Measurements from ENCODE around the gene ZNF749.

ZNF749 gene

DNA sequence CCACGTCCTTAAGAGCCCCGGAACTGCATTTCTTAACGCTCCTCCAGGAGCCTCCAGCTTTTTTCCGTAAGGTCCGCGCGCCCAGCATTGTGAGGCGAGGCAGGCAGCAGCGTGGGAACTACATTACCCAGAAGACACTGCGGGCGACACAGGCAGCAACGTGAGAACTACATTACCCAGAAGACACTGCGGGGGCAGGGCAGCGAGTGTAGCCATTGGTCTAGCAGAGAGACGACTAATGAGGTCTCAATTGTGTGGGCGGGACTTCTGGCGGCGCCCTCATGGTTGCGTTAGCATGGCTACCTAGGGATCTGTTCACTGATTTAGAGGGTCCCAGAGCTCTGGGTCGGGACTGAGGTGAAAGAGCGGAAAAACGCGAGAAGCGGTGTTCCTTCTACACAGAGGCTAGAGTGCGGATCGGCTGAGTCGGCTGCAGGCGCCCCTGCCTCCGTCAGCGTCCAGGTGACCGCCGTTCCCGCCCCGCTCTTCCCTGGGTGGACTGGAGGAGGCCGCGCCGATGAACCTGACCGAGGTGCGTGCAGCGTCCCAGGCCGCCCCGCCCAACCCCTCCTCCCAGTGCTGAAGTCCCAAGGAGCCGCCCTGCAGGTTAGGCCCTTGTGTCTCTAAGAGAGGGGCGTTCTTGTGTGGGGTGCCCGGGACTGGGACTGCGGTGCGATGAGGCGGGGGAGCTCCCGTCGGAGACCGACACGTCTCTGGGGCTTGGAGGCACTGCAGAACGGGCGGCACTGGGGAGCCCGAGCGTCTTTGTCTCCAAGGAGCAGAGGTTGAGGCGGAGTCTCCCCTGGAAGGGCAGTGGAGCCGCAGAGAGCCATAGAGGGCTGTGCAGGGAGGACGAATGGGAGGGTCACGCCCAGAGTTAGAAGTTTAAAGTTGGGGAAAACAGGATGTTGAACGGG is at the start of gene ZNF749:
ZNF749 (plus strand) TSS at position 264 of the 917 bp plus-strand sequence; CDS start at position 518, 254 bp downstream.
- peaks cover 22% of the 10 kb centered on the region for H3K9me3 Mint-ChIP-seq (ENCODE audit: low read depth)
- peak within 1 kb of the TSS; percentile 98 for H3K4me3 Mint-ChIP-seq
- H3K27ac Mint-ChIP-seq = peak within 1 kb of the TSS; percentile 98
- peaks cover 35% of the 10 kb centered on the region for H3K4me1 Mint-ChIP-seq (ENCODE audit: low read depth)
- H3K27me3 Mint-ChIP-seq = no peaks in the 10 kb centered on the region
- peaks cover 33% of the 10 kb centered on the region for H3K36me3 Mint-ChIP-seq

GRCh38 chr19:57389194-57389729 is 45.9 kb upstream of the ZNF749 start:
- peaks cover 38% of the 10 kb centered on the region for H3K36me3 Mint-ChIP-seq
- H3K4me1 Mint-ChIP-seq (ENCODE audit: low read depth) = peaks cover 32% of the 10 kb centered on the region
- peak overlapping the region; percentile 97 for H3K4me3 Mint-ChIP-seq
- H3K27me3 Mint-ChIP-seq = no peaks in the 10 kb centered on the region
- H3K27ac Mint-ChIP-seq = peak overlapping the region; percentile 88
- peaks cover 22% of the 10 kb centered on the region for H3K9me3 Mint-ChIP-seq (ENCODE audit: low read depth)

- no peaks in the 10 kb centered on the region for H3K27me3 Mint-ChIP-seq
- peak within 1 kb of the TSS; percentile 88 for H3K27ac Mint-ChIP-seq
- H3K36me3 Mint-ChIP-seq = peaks cover 44% of the 10 kb centered on the region
- H3K4me1 Mint-ChIP-seq (ENCODE audit: low read depth) = peaks cover 32% of the 10 kb centered on the region
- peak within 1 kb of the TSS; percentile 97 for H3K4me3 Mint-ChIP-seq
- peaks cover 28% of the 10 kb centered on the region for H3K9me3 Mint-ChIP-seq (ENCODE audit: low read depth)
Observed at GRCh38 chr19:57389730-57390598, 45.2 kb upstream of the ZNF749 start, which contains the start of gene ZNF548. Gene ZNF548, plus strand, starts transcription at chr19:57389854. Its CDS starts 246 bp downstream, at chr19:57390100.

DNA sequence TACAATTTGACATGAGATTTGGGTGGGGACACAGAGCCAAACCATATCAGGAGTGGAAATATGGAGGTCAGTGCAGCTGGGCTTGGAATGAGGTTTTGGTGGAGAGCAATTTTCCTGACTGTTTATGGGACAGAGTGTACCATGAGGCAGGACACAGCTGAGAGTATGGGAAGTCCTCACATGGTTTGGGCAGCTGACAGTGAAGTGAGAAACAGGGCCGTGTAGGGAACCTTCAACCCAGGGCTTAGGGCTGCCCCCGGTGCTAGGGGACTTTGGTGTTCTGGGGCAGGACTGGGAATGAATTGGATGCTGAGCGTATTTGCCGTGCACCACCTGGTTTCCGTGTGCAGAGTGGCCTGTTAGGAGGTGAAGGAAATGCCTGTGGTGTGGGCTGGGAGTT is 39.4 kb upstream of the ZNF749 start:
- H3K36me3 Mint-ChIP-seq = peaks cover 83% of the 10 kb centered on the region
- peaks cover 51% of the 10 kb centered on the region for H3K9me3 Mint-ChIP-seq (ENCODE audit: low read depth)
- no peak overlapping the region for H3K27ac Mint-ChIP-seq
- no peaks in the 10 kb centered on the region for H3K27me3 Mint-ChIP-seq
- peaks cover 17% of the 10 kb centered on the region for H3K4me1 Mint-ChIP-seq (ENCODE audit: low read depth)
- H3K4me3 Mint-ChIP-seq = no peak overlapping the region

- H3K9me3 Mint-ChIP-seq (ENCODE audit: low read depth) = peaks cover 50% of the 10 kb centered on the region
- no peak overlapping the region for H3K4me3 Mint-ChIP-seq
- no peaks in the 10 kb centered on the region for H3K27me3 Mint-ChIP-seq
- peaks cover 72% of the 10 kb centered on the region for H3K36me3 Mint-ChIP-seq
- H3K4me1 Mint-ChIP-seq (ENCODE audit: low read depth) = peaks cover 2% of the 10 kb centered on the region
- no peak overlapping the region for H3K27ac Mint-ChIP-seq
Observed at GRCh38 chr19:57398868-57399267, 36.3 kb upstream of the ZNF749 start.

DNA sequence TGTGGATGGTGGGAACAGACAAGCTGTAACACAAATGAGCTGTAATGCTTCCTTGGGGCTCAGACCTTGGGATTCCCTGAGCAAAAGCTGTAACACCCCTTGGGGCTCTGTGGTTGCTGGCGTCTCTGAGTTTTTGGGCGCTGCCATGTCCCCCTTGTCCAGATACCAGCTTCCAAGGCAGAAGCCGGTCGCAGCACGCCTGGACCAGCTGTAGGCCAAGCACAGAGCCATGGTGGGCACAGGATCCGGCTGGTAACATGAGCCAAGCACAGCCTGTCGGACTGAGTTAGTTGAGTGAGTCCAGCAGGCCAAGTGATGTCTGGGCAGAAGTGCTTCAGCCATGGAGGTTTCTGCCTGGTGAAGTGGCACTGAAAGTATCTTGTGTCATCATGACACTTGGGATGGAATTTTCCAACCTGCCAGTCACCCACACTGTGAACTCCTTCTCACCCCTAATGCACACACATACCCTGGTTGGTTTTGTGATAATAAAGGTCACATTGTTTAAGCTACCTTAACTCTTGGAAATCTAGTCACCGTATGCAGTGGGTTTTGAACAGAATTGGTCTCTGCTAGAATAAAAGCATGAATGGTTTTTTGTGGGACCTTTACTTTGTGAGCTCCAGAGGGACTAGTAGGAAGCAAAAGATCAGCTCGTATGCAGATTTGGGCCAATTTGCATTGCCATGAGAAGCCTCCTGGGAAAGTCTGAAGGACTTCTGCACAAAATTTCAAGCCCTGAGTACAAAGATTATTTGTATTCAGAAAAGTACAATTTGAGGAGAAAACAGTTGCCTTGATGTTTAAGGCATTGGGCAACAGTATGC is 31.2 kb upstream of the ZNF749 start:
- Mint-ChIP-seq H3K27me3 (no peaks in the 10 kb centered on the region), H3K36me3 (peaks cover 23% of the 10 kb centered on the region), H3K4me1 (ENCODE audit: low read depth) (peaks cover 2% of the 10 kb centered on the region), H3K9me3 (ENCODE audit: low read depth) (peaks cover 11% of the 10 kb centered on the region), H3K27ac (no peak overlapping the region), H3K4me3 (no peak overlapping the region)

DNA sequence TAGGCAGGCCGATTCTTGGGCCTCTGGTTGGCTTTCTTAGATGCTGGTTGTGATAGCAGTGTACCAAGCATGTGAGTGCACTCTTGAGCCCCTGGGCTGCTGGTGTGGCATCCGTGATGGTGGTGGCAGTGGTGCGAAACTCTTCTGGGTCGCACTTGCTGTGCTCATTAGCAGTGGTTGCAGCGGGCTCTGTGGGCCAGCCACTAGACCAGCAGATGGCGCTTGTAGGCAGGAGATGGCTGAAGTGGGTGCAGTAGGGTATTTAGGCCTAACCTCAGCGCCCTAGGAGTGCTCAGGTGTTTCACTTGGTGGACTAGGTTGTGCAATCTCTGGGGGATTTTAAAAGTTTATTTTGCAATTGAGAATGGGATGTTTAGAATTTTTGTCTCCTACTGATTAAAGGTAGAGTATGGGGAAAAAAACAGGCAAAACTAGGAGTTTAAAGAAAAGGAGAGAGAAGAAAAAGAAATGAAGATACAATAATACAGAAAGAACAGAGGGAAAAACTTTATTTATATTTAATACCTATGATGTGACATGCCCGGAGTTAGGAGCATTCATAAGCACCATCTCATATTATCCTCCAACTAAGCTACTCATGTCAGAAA is 28.5 kb upstream of the ZNF749 start:
- no peak overlapping the region for H3K27ac Mint-ChIP-seq
- no peaks in the 10 kb centered on the region for H3K9me3 Mint-ChIP-seq (ENCODE audit: low read depth)
- no peaks in the 10 kb centered on the region for H3K27me3 Mint-ChIP-seq
- H3K4me1 Mint-ChIP-seq (ENCODE audit: low read depth) = peaks cover 11% of the 10 kb centered on the region
- peaks cover 5% of the 10 kb centered on the region for H3K36me3 Mint-ChIP-seq
- no peak overlapping the region for H3K4me3 Mint-ChIP-seq

GRCh38 chr19:57410877-57411671 is 24.1 kb upstream of the ZNF749 start, which contains the start of gene ZNF17:
Gene ZNF17, plus strand, starts transcription at chr19:57411161. Its CDS starts 2,455 bp downstream, at chr19:57413616.
- Mint-ChIP-seq H3K4me1 (ENCODE audit: low read depth) (peaks cover 32% of the 10 kb centered on the region), H3K27me3 (no peaks in the 10 kb centered on the region), H3K4me3 (peak within 1 kb of the TSS; percentile 94), H3K9me3 (ENCODE audit: low read depth) (peaks cover 10% of the 10 kb centered on the region), H3K27ac (peak within 1 kb of the TSS; percentile 89), H3K36me3 (peaks cover 17% of the 10 kb centered on the region)

DNA sequence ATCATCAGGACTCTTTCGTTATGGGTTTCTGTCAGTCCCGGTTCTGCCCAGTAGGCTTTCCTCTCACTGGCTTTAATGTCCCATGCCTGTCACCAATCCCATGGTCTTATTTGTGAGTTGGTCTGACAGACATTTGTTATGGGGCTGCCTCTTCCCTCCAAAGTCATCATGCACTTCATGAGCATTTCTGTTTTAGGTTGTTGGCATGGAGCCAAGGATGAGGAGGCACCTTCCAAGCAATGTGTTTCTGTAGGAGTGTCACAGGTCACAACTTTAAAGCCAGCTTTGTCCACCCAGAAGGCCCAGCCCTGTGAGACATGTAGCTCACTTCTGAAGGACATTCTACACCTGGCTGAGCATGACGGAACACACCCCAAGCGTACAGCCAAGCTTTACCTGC is 15.7 kb upstream of the ZNF749 start:
- Mint-ChIP-seq H3K27me3 (no peaks in the 10 kb centered on the region), H3K36me3 (peaks cover 65% of the 10 kb centered on the region), H3K4me1 (ENCODE audit: low read depth) (peaks cover 6% of the 10 kb centered on the region), H3K4me3 (no peak overlapping the region), H3K9me3 (ENCODE audit: low read depth) (peaks cover 30% of the 10 kb centered on the region), H3K27ac (no peak overlapping the region)

- no peak overlapping the region for H3K4me3 Mint-ChIP-seq
- H3K27me3 Mint-ChIP-seq = no peaks in the 10 kb centered on the region
- peaks cover 56% of the 10 kb centered on the region for H3K36me3 Mint-ChIP-seq
- no peak overlapping the region for H3K27ac Mint-ChIP-seq
- H3K9me3 Mint-ChIP-seq (ENCODE audit: low read depth) = peaks cover 20% of the 10 kb centered on the region
- no peaks in the 10 kb centered on the region for H3K4me1 Mint-ChIP-seq (ENCODE audit: low read depth)
Observed at GRCh38 chr19:57421037-57421436, 14.1 kb upstream of the ZNF749 start.

DNA sequence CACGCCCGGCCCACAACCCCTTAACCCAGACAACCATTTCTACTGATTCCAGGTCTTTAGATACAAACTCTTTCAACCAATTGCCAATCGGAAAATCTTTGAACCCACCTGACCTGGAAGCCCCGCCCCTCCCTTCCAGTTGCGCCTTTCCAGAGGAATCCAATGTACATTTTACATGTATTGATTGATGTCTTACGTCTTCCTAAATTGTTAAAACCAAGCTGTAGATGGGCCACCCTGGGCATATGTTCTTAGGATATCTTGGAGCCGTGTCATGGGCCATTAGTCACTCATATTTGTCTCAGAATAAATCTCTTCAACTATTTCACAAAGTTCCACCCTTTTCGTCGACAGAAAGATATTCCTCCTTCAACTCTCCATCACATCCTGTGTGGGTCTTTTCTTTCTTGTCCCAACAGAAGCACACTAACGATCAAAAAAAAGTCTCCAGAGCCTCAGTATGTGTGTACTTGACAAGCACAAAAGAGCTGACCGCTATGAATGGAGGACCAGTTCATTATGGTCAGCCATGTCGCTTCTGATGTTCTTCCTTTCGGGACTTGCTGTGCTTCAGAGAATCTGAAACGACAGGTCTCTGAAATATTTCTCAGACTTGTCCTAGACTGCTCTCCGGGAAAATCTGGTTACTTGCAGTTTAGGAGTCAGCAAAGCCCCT is 601 bp upstream of the ZNF749 start:
- Mint-ChIP-seq H3K4me3 (peak overlapping the region; percentile 98), H3K27ac (peak overlapping the region; percentile 98), H3K27me3 (no peaks in the 10 kb centered on the region), H3K4me1 (ENCODE audit: low read depth) (peaks cover 32% of the 10 kb centered on the region), H3K9me3 (ENCODE audit: low read depth) (peaks cover 14% of the 10 kb centered on the region), H3K36me3 (peaks cover 25% of the 10 kb centered on the region)

GRCh38 chr19:57436417-57436816 is 1.3 kb downstream of the ZNF749 start:
- H3K4me3 Mint-ChIP-seq = peak overlapping the region; percentile 98
- peaks cover 25% of the 10 kb centered on the region for H3K9me3 Mint-ChIP-seq (ENCODE audit: low read depth)
- peaks cover 40% of the 10 kb centered on the region for H3K36me3 Mint-ChIP-seq
- H3K4me1 Mint-ChIP-seq (ENCODE audit: low read depth) = peaks cover 35% of the 10 kb centered on the region
- H3K27me3 Mint-ChIP-seq = no peaks in the 10 kb centered on the region
- H3K27ac Mint-ChIP-seq = peak overlapping the region; percentile 58

DNA sequence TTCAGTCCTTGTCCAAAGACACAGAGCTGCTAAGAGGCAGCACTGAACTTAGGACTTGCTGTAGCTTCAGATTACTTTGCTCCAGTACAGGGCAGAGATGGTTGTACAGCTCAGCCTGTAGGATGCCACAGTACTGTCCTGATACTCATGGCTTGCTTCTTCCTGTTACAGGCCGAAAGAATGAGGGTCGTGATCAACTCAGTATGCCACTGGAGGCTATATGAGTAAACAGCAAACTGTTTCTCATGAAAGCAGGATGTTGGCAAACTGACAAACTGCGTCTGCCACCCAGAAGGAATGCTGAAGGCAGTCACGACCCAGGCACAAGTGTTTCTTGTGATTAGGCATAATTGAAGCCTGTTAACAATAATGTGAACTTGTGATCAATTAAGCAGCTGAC is 2.8 kb downstream of the ZNF749 start:
- Mint-ChIP-seq H3K27me3 (no peaks in the 10 kb centered on the region), H3K9me3 (ENCODE audit: low read depth) (peaks cover 25% of the 10 kb centered on the region), H3K4me1 (ENCODE audit: low read depth) (peaks cover 35% of the 10 kb centered on the region), H3K4me3 (peak overlapping the region; percentile 17), H3K36me3 (peaks cover 55% of the 10 kb centered on the region), H3K27ac (no peak overlapping the region)

Data from activated naive CD8-positive, alpha-beta T cell (primary cell).